Stimulated activated CD4-positive, alpha-beta T cell treated with anti-CD3 and anti-CD28 coated beads, Interleukin-15, amount 100 ng/mL, for 24 hours (primary cell): ENCODE results near the gene ZBTB7A.

Experiments used
- DNase-seq: peaks from one replicate; pipeline ENCODE4 v3.0.0-alpha.2; 2020

ZBTB7A gene

GRCh38 chr19:4052114-4052992 is 14.3 kb downstream of the ZBTB7A start:
- DNase-seq = no peak

GRCh38 chr19:4051175-4052101 is 15.3 kb downstream of the ZBTB7A start:
- DNase-seq = peak; percentile 49

GRCh38 chr19:4049432-4049831 is 17.3 kb downstream of the ZBTB7A start:
- DNase-seq = no peak

GRCh38 chr19:4046946-4047683 is 19.6 kb downstream of the ZBTB7A start:
- DNase-seq = no peak

GRCh38 chr19:4046362-4046691 is 20.4 kb downstream of the ZBTB7A start:
- no peak for DNase-seq

GRCh38 chr19:4045597-4046361 is 20.9 kb downstream of the ZBTB7A start:
- no peak for DNase-seq

GRCh38 chr19:4044990-4045465 is 21.7 kb downstream of the ZBTB7A start:
- DNase-seq = no peak

- DNase-seq = no peak
Measured at GRCh38 chr19:4043966-4044715, 22.6 kb downstream of the ZBTB7A start.

GRCh38 chr19:4043401-4043800 is 23.3 kb downstream of the ZBTB7A start:
- no peak for DNase-seq

- no peak for DNase-seq
Measured at GRCh38 chr19:4042731-4043082, 24.0 kb downstream of the ZBTB7A start.

GRCh38 chr19:4042064-4042730 is 24.5 kb downstream of the ZBTB7A start:
- DNase-seq = no peak

- no peak for DNase-seq
Measured at GRCh38 chr19:4038661-4039423, 27.9 kb downstream of the ZBTB7A start.

GRCh38 chr19:4038057-4038456 is 28.6 kb downstream of the ZBTB7A start:
- DNase-seq = no peak

GRCh38 chr19:4037301-4037949 is 29.3 kb downstream of the ZBTB7A start:
- no peak for DNase-seq

- no peak for DNase-seq
Measured at GRCh38 chr19:4036576-4037300, 30.0 kb downstream of the ZBTB7A start.

- no peak for DNase-seq
Measured at GRCh38 chr19:4035582-4035981, 31.1 kb downstream of the ZBTB7A start.

GRCh38 chr19:4035018-4035566 is 31.6 kb downstream of the ZBTB7A start:
- DNase-seq = no peak
